Neural progenitor cell (in vitro differentiated cells): Measurements from ENCODE around the gene REX1BD.

ENCODE experiments used
- EZH2phosphoT487 ChIP-seq: fragments of 200-600 bp; sonication (generic); IDR thresholded peaks from 2 replicates; pipeline ENCODE4 v1.6.1; 2017; ENCODE audit warnings: antibody characterized with exemption
- TF ChIP-seq, protein P1 (sequence below): fragments of 200-600 bp; sonication (generic); IDR thresholded peaks from 2 replicates; pipeline ENCODE4 v1.5.1; 2017; ENCODE audit warnings: antibody characterized with exemption, mild to moderate bottlenecking

DNA sequence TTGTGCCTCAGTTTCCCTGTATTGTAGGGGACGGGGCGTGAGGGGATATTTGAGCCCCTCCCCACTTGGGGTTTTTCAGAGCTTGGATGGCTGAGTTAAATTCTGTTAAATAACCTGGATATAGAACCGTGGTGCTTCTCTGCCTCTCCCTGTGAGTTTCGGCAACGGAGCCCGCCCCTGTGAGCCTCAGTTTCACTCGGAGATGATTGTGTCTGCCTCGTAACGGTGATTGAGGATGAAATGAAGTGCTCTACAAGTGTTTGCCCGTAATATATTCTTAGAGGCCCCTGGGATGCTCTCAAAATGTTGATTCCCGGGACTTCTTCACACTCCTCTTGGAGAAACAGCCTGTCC is 30.4 kb upstream of the REX1BD start:
- TF ChIP-seq, protein P1, sequence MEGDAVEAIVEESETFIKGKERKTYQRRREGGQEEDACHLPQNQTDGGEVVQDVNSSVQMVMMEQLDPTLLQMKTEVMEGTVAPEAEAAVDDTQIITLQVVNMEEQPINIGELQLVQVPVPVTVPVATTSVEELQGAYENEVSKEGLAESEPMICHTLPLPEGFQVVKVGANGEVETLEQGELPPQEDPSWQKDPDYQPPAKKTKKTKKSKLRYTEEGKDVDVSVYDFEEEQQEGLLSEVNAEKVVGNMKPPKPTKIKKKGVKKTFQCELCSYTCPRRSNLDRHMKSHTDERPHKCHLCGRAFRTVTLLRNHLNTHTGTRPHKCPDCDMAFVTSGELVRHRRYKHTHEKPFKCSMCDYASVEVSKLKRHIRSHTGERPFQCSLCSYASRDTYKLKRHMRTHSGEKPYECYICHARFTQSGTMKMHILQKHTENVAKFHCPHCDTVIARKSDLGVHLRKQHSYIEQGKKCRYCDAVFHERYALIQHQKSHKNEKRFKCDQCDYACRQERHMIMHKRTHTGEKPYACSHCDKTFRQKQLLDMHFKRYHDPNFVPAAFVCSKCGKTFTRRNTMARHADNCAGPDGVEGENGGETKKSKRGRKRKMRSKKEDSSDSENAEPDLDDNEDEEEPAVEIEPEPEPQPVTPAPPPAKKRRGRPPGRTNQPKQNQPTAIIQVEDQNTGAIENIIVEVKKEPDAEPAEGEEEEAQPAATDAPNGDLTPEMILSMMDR = no peak
- no peak for TF ChIP-seq EZH2phosphoT487
